Type B pancreatic cell (in vitro differentiated cells): Measurements from ENCODE around the gene SEPTIN1. TPM values are rescaled to one million over a fixed set of nuclear protein-coding genes. Genes with fewer than 3 reads are reported as not detected.

Source experiments
- DNase-seq: peaks from one replicate; pipeline ENCODE4 v3.0.0; 2021; ENCODE audit warnings: mixed read lengths; ENCODE audit not compliant: unreplicated experiment; ENCODE audit errors: extremely low spot score
- H3K27ac Mint-ChIP-seq: 2 replicates; pipeline ENCODE4 v1.8.0; 2021; ENCODE audit warnings: mild to moderate bottlenecking, mixed read lengths
- H3K27me3 Mint-ChIP-seq: 2 replicates; pipeline ENCODE4 v1.8.0; 2021; ENCODE audit warnings: mixed read lengths
- H3K36me3 Mint-ChIP-seq: 2 replicates; pipeline ENCODE4 v1.8.0; 2021; ENCODE audit warnings: mixed read lengths
- H3K4me1 Mint-ChIP-seq: one replicate; pipeline ENCODE4 v1.8.0; 2021; ENCODE audit warnings: mixed read lengths; ENCODE audit not compliant: unreplicated experiment
- H3K4me3 Mint-ChIP-seq: 2 replicates; pipeline ENCODE4 v1.8.0; 2021; ENCODE audit warnings: mild to moderate bottlenecking, mixed read lengths
- H3K9me3 Mint-ChIP-seq: 2 replicates; pipeline ENCODE4 v1.8.0; 2021; ENCODE audit warnings: mixed read lengths
- CTCF ChIP-seq: fragments of 200-600 bp; sonication (generic); conservative IDR thresholded peaks from 2 replicates; pipeline ENCODE4 v1.5.0; 2021; ENCODE audit warnings: antibody characterized with exemption, mild to moderate bottlenecking
- total RNA-seq: library from RNA; stranded (reverse); gene quantifications from 2 replicates; pipeline ENCODE4 v1.2.1, GENCODE V29; 2021; ENCODE audit warnings: low replicate concordance

SEPTIN1 gene
- total RNA-seq, 1 donor from 2014 or later: 2.3 TPM

- Mint-ChIP-seq H3K27me3 (no peaks in the 10 kb centered on the region), H3K4me3 (no peak within 1 kb of the TSS), H3K4me1 (peaks cover 18% of the 10 kb centered on the region), H3K27ac (peak within 1 kb of the TSS; percentile 72), H3K9me3 (no peaks in the 10 kb centered on the region), H3K36me3 (no peaks in the 10 kb centered on the region)
- DNase-seq: no peak
- no peak for TF ChIP-seq CTCF
These were observed 7.8 kb downstream of the SEPTIN1 start, which contains the start of gene MYL11 for GRCh38 chr16:30374538-30374937. Gene MYL11, plus strand, starts transcription at chr16:30374802. Its CDS starts 56 bp downstream, at chr16:30374858.

GRCh38 chr16:30372725-30373124 lies 9.6 kb downstream of the SEPTIN1 start:
- no peak for TF ChIP-seq CTCF
- H3K27me3 Mint-ChIP-seq: no peaks in the 10 kb centered on the region
- no peaks in the 10 kb centered on the region for H3K36me3 Mint-ChIP-seq
- no peak overlapping the region for H3K27ac Mint-ChIP-seq
- H3K9me3 Mint-ChIP-seq: no peaks in the 10 kb centered on the region
- H3K4me1 Mint-ChIP-seq: peaks cover 26% of the 10 kb centered on the region
- peak overlapping the region; percentile 35 for H3K4me3 Mint-ChIP-seq
- DNase-seq: no peak

DNA sequence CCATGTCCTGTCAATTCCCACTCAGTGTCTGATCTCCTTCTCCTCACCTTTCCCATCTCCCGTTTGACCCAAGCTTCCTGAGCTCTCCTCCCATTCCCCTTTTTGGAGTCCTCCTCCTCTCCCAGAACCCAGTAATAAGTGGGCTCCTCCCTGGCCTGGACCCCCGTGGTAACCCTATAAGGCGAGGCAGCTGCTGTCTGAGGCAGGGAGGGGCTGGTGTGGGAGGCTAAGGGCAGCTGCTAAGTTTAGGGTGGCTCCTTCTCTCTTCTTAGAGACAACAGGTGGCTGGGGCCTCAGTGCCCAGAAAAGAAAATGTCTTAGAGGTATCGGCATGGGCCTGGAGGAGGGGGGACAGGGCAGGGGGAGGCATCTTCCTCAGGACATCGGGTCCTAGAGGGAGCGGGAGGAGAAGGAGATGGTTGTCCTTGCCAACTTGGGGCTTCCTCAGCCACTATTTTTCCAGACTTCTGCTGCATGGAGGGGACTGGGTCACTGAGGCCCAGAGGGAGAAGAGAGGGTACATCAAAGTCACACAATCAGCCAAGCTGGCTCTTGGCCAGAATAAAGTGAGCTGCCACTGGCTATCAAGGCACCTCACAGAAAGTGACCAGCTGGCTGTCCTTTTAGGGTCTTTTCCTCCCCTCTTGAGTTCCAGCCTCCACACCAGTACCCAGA lies 10.2 kb downstream of the SEPTIN1 start:
- no peak for DNase-seq
- Mint-ChIP-seq H3K4me3 (peak overlapping the region; percentile 85), H3K27me3 (no peaks in the 10 kb centered on the region), H3K36me3 (no peaks in the 10 kb centered on the region), H3K27ac (peak overlapping the region; percentile 84), H3K4me1 (peaks cover 28% of the 10 kb centered on the region), H3K9me3 (no peaks in the 10 kb centered on the region)
- TF ChIP-seq CTCF: no peak

DNA sequence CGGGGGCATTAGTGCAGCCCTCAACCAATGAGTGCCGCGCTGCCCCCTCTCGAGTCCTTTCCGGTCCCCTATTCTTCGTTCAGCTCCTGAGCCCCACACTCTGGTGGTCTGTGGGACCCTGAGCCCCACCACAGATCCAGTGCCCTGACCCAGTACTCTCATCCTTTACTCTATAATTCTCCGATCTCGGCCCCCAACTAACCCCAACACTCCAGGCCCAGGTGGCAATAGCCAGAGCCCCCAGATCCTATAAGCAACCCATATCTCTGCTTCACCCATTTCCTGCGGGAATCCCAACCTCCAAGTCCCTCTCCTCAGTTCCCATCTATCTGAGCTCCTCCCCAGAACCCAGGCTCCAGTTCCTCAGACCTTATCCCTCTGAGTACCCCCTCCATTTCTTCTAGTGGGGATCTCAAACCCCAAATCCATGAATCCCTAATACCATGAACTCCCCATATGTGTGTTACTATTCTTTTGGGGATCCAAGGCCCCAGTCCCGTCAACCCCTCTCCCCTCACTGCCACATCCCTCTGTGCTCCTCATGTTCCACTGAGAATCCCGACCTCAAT lies 11.0 kb downstream of the SEPTIN1 start:
- peak overlapping the region; percentile 84 for H3K27ac Mint-ChIP-seq
- H3K36me3 Mint-ChIP-seq: no peaks in the 10 kb centered on the region
- peaks cover 33% of the 10 kb centered on the region for H3K4me1 Mint-ChIP-seq
- DNase-seq: no peak
- no peaks in the 10 kb centered on the region for H3K27me3 Mint-ChIP-seq
- peak overlapping the region; percentile 85 for H3K4me3 Mint-ChIP-seq
- peak; percentile 2 for TF ChIP-seq CTCF
- no peaks in the 10 kb centered on the region for H3K9me3 Mint-ChIP-seq

DNA sequence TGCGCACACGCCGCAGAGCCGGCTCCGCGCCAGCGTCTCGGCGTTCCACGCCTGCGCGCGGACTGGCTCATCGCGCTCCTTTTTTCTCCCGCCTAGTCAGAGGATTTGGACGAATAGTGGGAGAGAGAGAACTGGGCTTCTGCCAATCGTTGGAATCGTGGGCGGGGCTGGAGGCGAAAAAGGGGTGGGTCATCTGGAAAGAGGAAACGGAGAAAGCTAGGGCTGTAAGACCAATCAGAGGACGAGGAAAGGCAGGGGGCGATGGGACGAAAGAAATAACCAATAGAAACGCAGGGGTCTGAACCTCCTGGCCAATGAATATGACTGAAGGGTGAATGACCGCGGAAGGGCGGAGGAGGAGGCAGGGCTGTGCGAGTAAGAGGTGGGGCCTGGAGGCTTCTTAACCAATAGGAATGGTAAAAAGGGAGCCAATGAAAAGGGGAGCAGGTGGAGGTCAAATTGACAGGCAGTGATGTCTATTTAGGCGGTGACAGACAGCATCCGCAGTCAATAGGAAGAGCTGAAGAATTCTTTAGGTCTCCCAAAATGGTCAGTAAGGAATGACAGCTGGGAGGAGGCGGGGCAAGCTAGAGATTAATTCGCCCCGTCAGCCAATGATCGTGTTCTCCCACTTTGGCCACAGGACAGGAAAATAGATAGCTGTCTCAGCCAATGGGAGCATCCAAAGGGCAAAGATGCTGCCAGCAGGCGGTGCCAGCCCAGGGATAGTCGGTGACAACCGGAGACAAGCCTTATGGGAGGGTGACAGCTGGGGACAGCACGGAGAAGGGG lies 11.7 kb downstream of the SEPTIN1 start, which contains the start of gene TBC1D10B:
TSS of gene TBC1D10B (minus strand) at position 39 of the 792 bp plus-strand sequence. CDS start 311 bp downstream, outside the sequence.
- Mint-ChIP-seq H3K4me1 (peaks cover 36% of the 10 kb centered on the region), H3K9me3 (no peaks in the 10 kb centered on the region), H3K36me3 (no peaks in the 10 kb centered on the region), H3K27ac (peak within 1 kb of the TSS; percentile 84), H3K4me3 (peak within 1 kb of the TSS; percentile 94), H3K27me3 (no peaks in the 10 kb centered on the region)
- DNase-seq: peak; percentile 97
- TF ChIP-seq CTCF: peak; percentile 43
